NB4 (cell line): ENCODE measurements around the gene SEPTIN2.

ENCODE experiments used
- DNase-seq: peaks from one replicate; pipeline ENCODE4 v3.0.0; 2010; ENCODE audit warnings: low read depth
- H3K4me3 ChIP-seq: one replicate; pipeline ENCODE4 v1.5.1; 2011; ENCODE audit warnings: mild to moderate bottlenecking, low read depth, low read length, moderate library complexity
- CTCF ChIP-seq: IDR thresholded peaks from one replicate; pipeline ENCODE4 v1.5.1; 2012; ENCODE audit warnings: low read depth, low read length
- MAX ChIP-seq: IDR thresholded peaks from 2 replicates; pipeline ENCODE4 v1.6.1; 2011; ENCODE audit warnings: low read depth, low read length
- MYC ChIP-seq: IDR thresholded peaks from 2 replicates; pipeline ENCODE4 v1.6.1; 2011; ENCODE audit warnings: low read depth, low read length
- POLR2A ChIP-seq: IDR thresholded peaks from 2 replicates; pipeline ENCODE4 v1.6.1; 2011; ENCODE audit warnings: mild to moderate bottlenecking; ENCODE audit not compliant: insufficient read length; ENCODE audit errors: extremely low read depth

Gene SEPTIN2

GRCh38 chr2:241279413-241279812 is 36.3 kb upstream of the SEPTIN2 start:
- H3K4me3 ChIP-seq = no peak overlapping the region
- peak; percentile 28 for DNase-seq

DNA sequence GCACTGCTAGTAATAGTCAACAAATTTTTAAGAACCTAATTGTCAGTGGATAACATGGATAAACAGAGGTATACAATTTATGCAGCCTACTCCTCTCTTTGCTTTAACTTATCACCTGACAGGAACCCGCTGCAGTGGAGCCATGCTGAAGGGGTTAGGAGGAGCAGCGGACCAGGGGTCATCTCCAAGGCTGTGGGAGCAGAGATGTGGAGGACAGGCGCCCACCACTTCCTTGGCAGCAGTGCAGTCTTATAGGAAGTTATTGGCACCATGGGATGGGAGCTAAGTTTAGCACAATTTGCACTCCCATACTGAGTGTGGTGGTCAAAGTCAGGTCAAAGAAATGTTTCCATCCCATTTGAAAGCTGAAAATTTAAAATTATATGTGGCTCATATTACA is 35.9 kb upstream of the SEPTIN2 start:
- TF ChIP-seq POLR2A = no peak
- no peak for TF ChIP-seq MAX
- no peak for TF ChIP-seq CTCF
- TF ChIP-seq MYC = no peak
- no peak for DNase-seq
- H3K4me3 ChIP-seq = no peak overlapping the region

More at GRCh38 chr2:241279413-241279812, 36.3 kb upstream of the SEPTIN2 start:
- TF ChIP-seq MAX (no peak), CTCF (no peak), POLR2A (no peak), MYC (no peak)

- TF ChIP-seq MYC = no peak
- TF ChIP-seq MAX = no peak
- TF ChIP-seq CTCF = no peak
- no peak for TF ChIP-seq POLR2A
- DNase-seq = no peak
- H3K4me3 ChIP-seq = no peak overlapping the region
Observed at GRCh38 chr2:241280291-241280690, 35.4 kb upstream of the SEPTIN2 start.

DNA sequence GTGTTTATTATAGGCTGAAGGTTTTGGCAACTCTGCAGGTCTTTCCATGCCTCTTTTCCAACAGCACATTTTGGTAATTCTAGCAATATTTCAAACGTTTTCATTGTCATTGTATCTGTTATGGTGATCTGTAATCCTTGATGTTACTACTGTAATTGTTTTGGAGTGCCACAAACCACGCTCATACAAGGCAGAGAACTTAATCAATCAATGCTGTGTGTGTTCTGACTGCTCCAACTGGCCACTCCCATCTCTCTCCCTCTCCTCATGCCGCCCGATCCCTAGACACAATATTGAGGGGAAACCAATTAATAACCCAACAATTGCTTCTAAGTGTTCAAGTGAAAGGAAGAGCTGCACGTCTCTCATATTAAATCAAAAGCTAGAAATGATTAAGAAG is 33.2 kb upstream of the SEPTIN2 start:
- TF ChIP-seq POLR2A = no peak
- no peak for TF ChIP-seq MAX
- TF ChIP-seq CTCF = no peak
- TF ChIP-seq MYC = no peak
- DNase-seq = no peak
- no peak overlapping the region for H3K4me3 ChIP-seq

DNA sequence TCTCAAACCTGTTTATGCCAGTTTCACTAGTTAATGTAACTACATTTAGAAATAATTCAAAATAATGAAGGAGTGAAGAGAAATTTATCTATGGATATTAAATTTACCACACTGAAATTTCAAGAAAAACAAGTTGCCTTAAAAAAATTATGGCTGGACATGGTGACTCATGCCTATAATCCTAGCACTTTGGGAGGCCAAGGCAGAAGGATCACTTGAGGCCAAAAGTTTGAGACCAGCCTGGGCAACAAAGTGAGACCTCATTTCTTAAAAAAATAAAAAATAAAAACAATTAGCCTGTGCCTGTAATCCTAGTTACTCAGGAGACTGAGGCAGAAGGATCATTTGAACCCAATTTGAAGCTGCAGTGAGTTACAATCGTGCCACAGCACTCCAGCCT is 30.1 kb upstream of the SEPTIN2 start:
- no peak for DNase-seq
- H3K4me3 ChIP-seq = no peak overlapping the region
- TF ChIP-seq POLR2A (no peak), CTCF (no peak), MAX (no peak), MYC (no peak)
